CD8-positive, alpha-beta memory T cell (primary cell): ENCODE data around the gene ABHD10. TPM values are rescaled to one million over a fixed set of nuclear protein-coding genes. Genes with fewer than 3 reads are reported as not detected.

Experiments used
- CTCF ChIA-PET: fragments of 350-600 bp; sonication (Branson Sonifier 250); formaldehyde crosslinking; loops from one replicate; lab custom pipeline; 2021; ENCODE audit warnings: antibody characterized with exemption; lab: Charles Lee
- POLR2A ChIA-PET: fragments of 350-600 bp; sonication (Branson Sonifier 250); formaldehyde crosslinking; loops from one replicate; lab custom pipeline; 2021; ENCODE audit warnings: antibody characterized with exemption; lab: Charles Lee
- DNase-seq, 5 donors: peaks; one replicate each; pipeline versions ENCODE4 v3.0.0 to v3.0.0-alpha.2; 2020 to 2022; ENCODE audit warnings: mixed read lengths in 1 of 5
- H3K27ac ChIP-seq: one replicate; pipeline ENCODE4 v1.7.0; 2013; ENCODE audit warnings: low read depth, mild to moderate bottlenecking, low read length, moderate library complexity
- H3K27me3 ChIP-seq: 2 replicates; pipeline ENCODE4 v1.7.0; 2013; ENCODE audit warnings: low read length, mild to moderate bottlenecking; ENCODE audit not compliant: insufficient read depth, poor library complexity, severe bottlenecking
- H3K36me3 ChIP-seq: 2 replicates; pipeline ENCODE4 v1.7.0; 2013; ENCODE audit warnings: mild to moderate bottlenecking, low read length, moderate library complexity; ENCODE audit not compliant: insufficient read depth
- H3K4me1 ChIP-seq: 2 replicates; pipeline ENCODE4 v1.7.0; 2013; ENCODE audit warnings: mild to moderate bottlenecking, low read length, moderate library complexity; ENCODE audit not compliant: insufficient read depth
- H3K4me3 ChIP-seq: 2 replicates; pipeline ENCODE4 v1.7.0; 2013; ENCODE audit warnings: mild to moderate bottlenecking, low read length
- H3K9me3 ChIP-seq: 2 replicates; pipeline ENCODE4 v1.7.0; 2013; ENCODE audit warnings: mild to moderate bottlenecking, low read length
- H3K27ac Mint-ChIP-seq, 8 donors: one replicate each; pipeline ENCODE4 v1.8.0; 2020 to 2021; ENCODE audit warnings: mixed read lengths in 8 of 8, mild to moderate bottlenecking in 6 of 8, inconsistent platforms in 3 of 8, moderate library complexity in 3 of 8
- H3K27me3 Mint-ChIP-seq, 2 donors: one replicate each; pipeline ENCODE4 v1.8.0; 2020 to 2021; ENCODE audit warnings: mixed read lengths in 2 of 2, mild to moderate bottlenecking in 1 of 2, moderate library complexity in 1 of 2
- H3K36me3 Mint-ChIP-seq, 3 donors: one replicate each; pipeline ENCODE4 v1.8.0; 2020 to 2021; ENCODE audit warnings: mixed read lengths in 3 of 3, inconsistent platforms in 1 of 3, mild to moderate bottlenecking in 1 of 3
- H3K4me1 Mint-ChIP-seq, 3 donors: one replicate each; pipeline ENCODE4 v1.8.0; 2020 to 2021; ENCODE audit warnings: mixed read lengths in 3 of 3, inconsistent platforms in 1 of 3, mild to moderate bottlenecking in 1 of 3
- H3K4me3 Mint-ChIP-seq, 7 donors: one replicate each; pipeline ENCODE4 v1.8.0; 2020 to 2021; ENCODE audit warnings: mixed read lengths in 7 of 7, mild to moderate bottlenecking in 6 of 7, moderate library complexity in 4 of 7, inconsistent platforms in 2 of 7
- H3K9me3 Mint-ChIP-seq, 5 donors: one replicate each; pipeline ENCODE4 v1.8.0; 2020 to 2022; ENCODE audit warnings: mixed read lengths in 5 of 5, mild to moderate bottlenecking in 3 of 5, moderate library complexity in 2 of 5, inconsistent platforms in 1 of 5
- polyA plus RNA-seq: library from polyadenylated mRNA; unstranded; fragments of 300-500 nt; fragmentation: Illumina TruSeq; gene quantifications from one replicate; pipeline ENCODE4 v1.2.3, GENCODE V29; 2021
- total RNA-seq, 2 experiments: library from RNA; stranded (reverse); gene quantifications; one replicate each; pipeline ENCODE4 v1.2.3, GENCODE V29; 2021

ABHD10 gene
- total and polyA plus RNA-seq, 3 experiments from 2014 or later: 30.6 to 44.1 (median 43.1) TPM

DNA sequence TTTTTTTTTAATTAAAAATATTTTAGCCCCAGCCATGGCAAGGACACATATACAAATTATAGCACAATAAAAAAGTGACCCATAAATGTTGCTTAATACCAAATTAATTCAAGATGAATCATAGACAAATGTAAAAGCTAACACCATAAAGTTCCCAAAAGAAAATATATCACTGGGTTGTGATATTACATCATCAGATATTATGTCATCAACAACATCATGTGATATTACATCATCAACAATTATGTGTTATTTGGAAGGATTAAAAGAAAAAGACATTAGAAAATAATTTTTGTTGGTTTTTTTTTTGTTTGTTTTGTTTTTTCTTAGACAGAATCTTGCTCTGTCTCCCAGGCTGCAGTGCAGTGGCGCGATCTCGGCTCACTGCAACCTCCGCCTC, 34.5 kb upstream of the ABHD10 start:
- H3K4me3 ChIP-seq: no peak overlapping the region
- no peak overlapping the region for H3K4me3 Mint-ChIP-seq
- H3K4me1 ChIP-seq: no peaks in the 10 kb centered on the region
- ChIA-PET POLR2A (no interaction called here), CTCF (no interaction called here)
- H3K27me3 ChIP-seq: no peaks in the 10 kb centered on the region
- DNase-seq: no peak
- H3K9me3 Mint-ChIP-seq: no peaks in the 10 kb centered on the region
- no peak overlapping the region for H3K27ac Mint-ChIP-seq
- no peaks in the 10 kb centered on the region for H3K4me1 Mint-ChIP-seq
- no peaks in the 10 kb centered on the region for H3K27me3 Mint-ChIP-seq
- no peaks in the 10 kb centered on the region for H3K9me3 ChIP-seq
- H3K27ac ChIP-seq: no peak overlapping the region
- peaks cover 14 to 38% (median 18%) of the 10 kb centered on the region in 3 donors for H3K36me3 Mint-ChIP-seq
- H3K36me3 ChIP-seq: no peaks in the 10 kb centered on the region

- no peaks in the 10 kb centered on the region for H3K9me3 ChIP-seq
- no peaks in the 10 kb centered on the region for H3K36me3 ChIP-seq
- H3K4me3 Mint-ChIP-seq: no peak overlapping the region
- no peaks in the 10 kb centered on the region for H3K27me3 ChIP-seq
- CTCF ChIA-PET: no interaction called here
- peaks cover 0 to 20% (median 11%) of the 10 kb centered on the region in 3 donors for H3K36me3 Mint-ChIP-seq
- H3K4me3 ChIP-seq: no peak overlapping the region
- no peaks in the 10 kb centered on the region for H3K27me3 Mint-ChIP-seq
- DNase-seq: no peak
- H3K27ac Mint-ChIP-seq: no peak overlapping the region
- H3K9me3 Mint-ChIP-seq: no peaks in the 10 kb centered on the region
- no peaks in the 10 kb centered on the region for H3K4me1 Mint-ChIP-seq
- POLR2A ChIA-PET: no interaction called here
- H3K4me1 ChIP-seq: no peaks in the 10 kb centered on the region
- H3K27ac ChIP-seq: no peak overlapping the region
These were observed 31.6 kb upstream of the ABHD10 start for GRCh38 chr3:111947231-111947630.

DNA sequence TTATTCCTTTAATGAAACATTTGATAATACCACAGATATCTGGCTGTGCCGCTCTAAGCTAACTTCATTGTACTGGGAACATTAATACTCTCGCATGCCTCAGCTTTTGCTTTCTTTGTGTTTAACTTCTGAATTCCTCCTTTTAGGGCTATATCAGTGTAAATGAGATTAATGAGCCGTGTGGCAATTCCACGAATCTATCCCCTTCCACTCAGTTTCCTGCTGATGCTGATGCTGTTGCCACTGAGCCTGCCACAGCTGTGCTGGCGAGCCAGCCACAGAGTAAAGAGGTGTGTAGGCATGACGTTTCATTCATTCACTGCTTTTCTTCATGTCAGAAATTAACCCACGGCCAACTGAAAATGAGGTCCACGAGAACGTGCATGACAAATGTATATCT, 30.0 kb upstream of the ABHD10 start:
- no peaks in the 10 kb centered on the region for H3K36me3 ChIP-seq
- Mint-ChIP-seq H3K27me3 (no peaks in the 10 kb centered on the region), H3K27ac (no peak overlapping the region), H3K9me3 (no peaks in the 10 kb centered on the region), H3K4me1 (no peaks in the 10 kb centered on the region), H3K36me3 (peaks cover 4 to 28% (median 13%) of the 10 kb centered on the region in 3 donors), H3K4me3 (no peak overlapping the region)
- no peaks in the 10 kb centered on the region for H3K4me1 ChIP-seq
- H3K9me3 ChIP-seq: no peaks in the 10 kb centered on the region
- ChIA-PET POLR2A (no interaction called here), CTCF (no interaction called here)
- no peak overlapping the region for H3K4me3 ChIP-seq
- H3K27ac ChIP-seq: no peak overlapping the region
- no peaks in the 10 kb centered on the region for H3K27me3 ChIP-seq
- no peak for DNase-seq

GRCh38 chr3:111949712-111950111, 29.1 kb upstream of the ABHD10 start:
- no peak for DNase-seq
- Histone ChIP-seq H3K4me1 (no peaks in the 10 kb centered on the region), H3K27ac (no peak overlapping the region), H3K9me3 (no peaks in the 10 kb centered on the region), H3K4me3 (no peak overlapping the region), H3K36me3 (no peaks in the 10 kb centered on the region), H3K27me3 (no peaks in the 10 kb centered on the region)
- Mint-ChIP-seq H3K27me3 (no peaks in the 10 kb centered on the region), H3K36me3 (peaks cover 6 to 32% (median 16%) of the 10 kb centered on the region in 3 donors), H3K9me3 (no peaks in the 10 kb centered on the region), H3K4me3 (no peak overlapping the region), H3K4me1 (no peaks in the 10 kb centered on the region), H3K27ac (no peak overlapping the region)
- POLR2A ChIA-PET: no interaction called here
- CTCF ChIA-PET: no interaction called here

DNA sequence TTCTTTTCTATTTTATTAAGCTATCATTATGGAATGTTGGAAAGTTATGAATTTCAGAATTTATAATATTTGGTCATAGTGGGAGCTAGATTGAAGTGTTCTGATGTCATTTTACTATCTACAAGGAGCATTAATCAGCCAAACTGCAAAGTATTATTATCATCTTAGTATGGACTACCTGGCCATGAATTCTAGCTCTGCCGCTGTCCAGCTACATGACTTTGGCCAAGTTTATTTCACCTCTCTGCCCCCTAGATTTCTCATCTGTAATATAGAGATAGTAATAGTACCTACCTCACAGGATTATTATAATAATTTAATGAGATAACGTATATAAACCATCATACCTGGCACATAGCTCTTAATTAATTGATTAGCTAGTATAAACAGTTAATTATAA, 27.8 kb upstream of the ABHD10 start:
- Mint-ChIP-seq H3K4me1 (no peaks in the 10 kb centered on the region), H3K36me3 (peaks cover 6 to 26% (median 16%) of the 10 kb centered on the region in 3 donors)
- POLR2A ChIA-PET: interaction anchor here (0.6 kb wide), 2 partner anchors 9 to 82 kb away, joined by 3 read pairs; no protein-coding TSS in a partner anchor

DNA sequence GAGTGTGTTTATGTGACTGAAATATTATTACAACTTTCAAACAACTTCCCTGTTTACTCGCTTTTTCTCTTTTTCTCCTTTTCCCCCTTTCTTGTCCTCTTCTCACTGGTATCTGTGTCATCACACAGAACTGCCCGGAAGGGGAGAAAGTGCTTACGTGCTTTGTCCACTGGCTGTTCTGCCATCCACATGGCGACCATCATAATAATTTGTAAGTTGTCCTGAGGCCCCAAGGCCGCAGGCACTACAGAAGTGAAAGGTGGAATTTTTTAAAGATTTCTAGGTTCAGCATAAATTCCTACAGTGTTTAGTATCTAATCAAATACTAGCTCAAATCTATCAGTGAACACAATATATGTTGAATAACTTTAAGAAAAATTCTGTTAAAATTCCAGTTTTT, 26.7 kb upstream of the ABHD10 start:
- no peak overlapping the region for H3K27ac ChIP-seq
- Mint-ChIP-seq H3K4me1 (no peaks in the 10 kb centered on the region), H3K27ac (no peak overlapping the region), H3K9me3 (no peaks in the 10 kb centered on the region), H3K36me3 (peaks cover 6 to 26% (median 19%) of the 10 kb centered on the region in 3 donors), H3K4me3 (no peak overlapping the region), H3K27me3 (no peaks in the 10 kb centered on the region)
- H3K4me3 ChIP-seq: no peak overlapping the region
- no peaks in the 10 kb centered on the region for H3K9me3 ChIP-seq
- no peaks in the 10 kb centered on the region for H3K36me3 ChIP-seq
- ChIA-PET CTCF (interaction anchor here (1.2 kb wide), 1 partner anchor 235 kb away, joined by 4 read pairs; no protein-coding TSS in a partner anchor), POLR2A (no interaction called here)
- no peaks in the 10 kb centered on the region for H3K4me1 ChIP-seq
- DNase-seq: no peak
- H3K27me3 ChIP-seq: no peaks in the 10 kb centered on the region

More for the DNA sequence above, 27.8 kb upstream of the ABHD10 start:
- H3K4me3 Mint-ChIP-seq: no peak overlapping the region
- CTCF ChIA-PET: interaction anchor here (1.2 to 1.6 kb wide), 3 partner anchors 11 to 234 kb away, joined by 4 to 8 read pairs (median 4); no protein-coding TSS in a partner anchor
- H3K4me3 ChIP-seq: no peak overlapping the region
- no peaks in the 10 kb centered on the region for H3K9me3 ChIP-seq
- H3K4me1 ChIP-seq: no peaks in the 10 kb centered on the region
- H3K27me3 ChIP-seq: no peaks in the 10 kb centered on the region
- no peaks in the 10 kb centered on the region for H3K9me3 Mint-ChIP-seq
- no peak overlapping the region for H3K27ac ChIP-seq
- no peak overlapping the region for H3K27ac Mint-ChIP-seq
- no peaks in the 10 kb centered on the region for H3K36me3 ChIP-seq
- no peak for DNase-seq
- no peaks in the 10 kb centered on the region for H3K27me3 Mint-ChIP-seq

DNA sequence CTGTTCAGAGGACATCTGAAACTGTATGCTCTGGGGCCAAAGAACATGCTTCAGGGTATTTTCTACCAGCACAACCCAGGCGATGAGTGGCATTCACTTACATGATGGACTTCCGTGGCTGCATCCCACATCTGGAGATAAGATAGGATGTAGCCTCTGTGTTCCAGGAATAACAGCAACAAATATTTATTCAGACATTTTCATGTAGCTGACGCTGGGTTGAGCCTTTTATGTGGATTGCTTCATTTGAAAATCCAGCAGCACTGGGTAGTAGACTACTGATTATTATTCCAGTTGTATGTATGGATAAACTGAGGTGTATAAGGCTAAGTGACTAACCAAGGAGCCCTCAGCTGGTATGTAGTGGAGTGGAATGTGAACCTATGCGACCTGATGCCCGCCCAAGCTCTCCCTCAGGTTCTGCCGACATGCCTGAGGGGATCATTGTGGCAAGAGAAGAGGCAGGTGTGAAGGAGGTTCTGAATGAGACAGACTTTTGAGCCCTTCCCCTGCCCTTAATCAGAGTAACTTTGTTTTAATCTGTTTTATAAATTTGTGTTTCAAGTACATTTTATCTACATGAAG, 25.9 kb upstream of the ABHD10 start:
- Mint-ChIP-seq H3K36me3 (peaks cover 6 to 24% (median 19%) of the 10 kb centered on the region in 3 donors), H3K4me3 (no peak overlapping the region), H3K4me1 (no peaks in the 10 kb centered on the region), H3K27me3 (no peaks in the 10 kb centered on the region), H3K9me3 (no peaks in the 10 kb centered on the region), H3K27ac (no peak overlapping the region)
- H3K4me1 ChIP-seq: no peaks in the 10 kb centered on the region
- H3K36me3 ChIP-seq: no peaks in the 10 kb centered on the region
- CTCF ChIA-PET: interaction anchor here (1.8 kb wide), 1 partner anchor 236 kb away, joined by 6 read pairs; no protein-coding TSS in a partner anchor
- no peaks in the 10 kb centered on the region for H3K27me3 ChIP-seq
- no peak overlapping the region for H3K27ac ChIP-seq
- DNase-seq: no peak
- no peak overlapping the region for H3K4me3 ChIP-seq
- POLR2A ChIA-PET: no interaction called here
- H3K9me3 ChIP-seq: no peaks in the 10 kb centered on the region

GRCh38 chr3:111954228-111954990, 24.4 kb upstream of the ABHD10 start:
- H3K36me3 ChIP-seq: no peaks in the 10 kb centered on the region
- Mint-ChIP-seq H3K27ac (no peak overlapping the region), H3K27me3 (no peaks in the 10 kb centered on the region), H3K9me3 (no peaks in the 10 kb centered on the region), H3K4me1 (no peaks in the 10 kb centered on the region), H3K4me3 (no peak overlapping the region), H3K36me3 (peaks cover 6 to 19% (median 16%) of the 10 kb centered on the region in 3 donors)
- no peak overlapping the region for H3K4me3 ChIP-seq
- POLR2A ChIA-PET: no interaction called here
- no peak for DNase-seq
- no peaks in the 10 kb centered on the region for H3K27me3 ChIP-seq
- CTCF ChIA-PET: interaction anchor here (0.9 to 2.2 kb wide), 4 partner anchors 13 to 240 kb away, joined by 3 to 6 read pairs (median 6); no protein-coding TSS in a partner anchor
- no peaks in the 10 kb centered on the region for H3K9me3 ChIP-seq
- H3K4me1 ChIP-seq: no peaks in the 10 kb centered on the region
- H3K27ac ChIP-seq: no peak overlapping the region
